MM.1S (cell line): ENCODE results near the gene LEAP2.

Source experiments
- DNase-seq: peaks from one replicate; pipeline ENCODE4 v3.0.0-alpha.2; 2015
- H2AFZ ChIP-seq: fragments of 300-600 bp; sonication (generic); 2 replicates; pipeline ENCODE4 v1.6.0; 2016; ENCODE audit warnings: antibody characterized with exemption, low read length
- H3F3A ChIP-seq: fragments of 300-600 bp; sonication (generic); 2 replicates; pipeline ENCODE4 v1.6.1; 2016; ENCODE audit warnings: mild to moderate bottlenecking, antibody characterized with exemption, low read length, moderate library complexity, mixed read lengths; ENCODE audit not compliant: insufficient read depth
- H3K27ac ChIP-seq: fragments of 300-600 bp; sonication (generic); 2 replicates; pipeline ENCODE4 v1.5.1; 2016; ENCODE audit warnings: mild to moderate bottlenecking, low read length
- H3K27me3 ChIP-seq: fragments of 300-600 bp; sonication (generic); replicated peaks from 2 replicates; pipeline ENCODE4 v1.6.0; 2016; ENCODE audit warnings: low read length; ENCODE audit not compliant: insufficient read depth
- H3K36me3 ChIP-seq: fragments of 300-600 bp; sonication (generic); replicated peaks from 2 replicates; pipeline ENCODE4 v1.6.1; 2016; ENCODE audit warnings: mild to moderate bottlenecking, low read length, mixed read lengths; ENCODE audit not compliant: insufficient read depth
- H3K4me1 ChIP-seq: fragments of 300-600 bp; sonication (generic); 2 replicates; pipeline ENCODE4 v1.6.1; 2016; ENCODE audit warnings: low read length, mixed read lengths
- H3K4me2 ChIP-seq: fragments of 300-600 bp; sonication (generic); 2 replicates; pipeline ENCODE4 v1.6.0; 2016; ENCODE audit warnings: low read depth, low read length
- H3K4me3 ChIP-seq: fragments of 300-600 bp; sonication (generic); 2 replicates; pipeline ENCODE4 v1.5.1; 2016; ENCODE audit warnings: low read length, mixed read lengths
- H3K79me2 ChIP-seq: fragments of 300-600 bp; sonication (generic); 2 replicates; pipeline ENCODE4 v1.6.1; 2016; ENCODE audit warnings: mixed run types, low read length, mixed read lengths
- H3K9ac ChIP-seq: fragments of 300-600 bp; sonication (generic); 2 replicates; pipeline ENCODE4 v1.6.1; 2016; ENCODE audit warnings: low read length, mixed read lengths
- H3K9me2 ChIP-seq: fragments of 300-600 bp; sonication (generic); replicated peaks from 2 replicates; pipeline ENCODE4 v1.6.1; 2016; ENCODE audit warnings: mild to moderate bottlenecking, low read length, mixed read lengths; ENCODE audit not compliant: insufficient read depth
- H3K9me3 ChIP-seq: fragments of 300-600 bp; sonication (generic); replicated peaks from 2 replicates; pipeline ENCODE4 v1.6.1; 2016; ENCODE audit warnings: mild to moderate bottlenecking, low read length, mixed read lengths; ENCODE audit not compliant: insufficient read depth
- H4K20me1 ChIP-seq: fragments of 300-600 bp; sonication (generic); 2 replicates; pipeline ENCODE4 v1.6.1; 2016; ENCODE audit warnings: mild to moderate bottlenecking, low read length, moderate library complexity, mixed read lengths; ENCODE audit not compliant: insufficient read depth
- CTCF ChIP-seq: fragments of 300-600 bp; sonication (generic); IDR thresholded peaks from 2 replicates; pipeline ENCODE4 v1.5.1; 2016; ENCODE audit warnings: antibody characterized with exemption, low read length, mixed read lengths
- EZH2 ChIP-seq: fragments of 300-600 bp; sonication (generic); optimal IDR thresholded peaks from 2 replicates; pipeline ENCODE3; 2017; ENCODE audit warnings: low read depth, mild to moderate bottlenecking, antibody characterized with exemption, low read length, mixed read lengths
- EZH2phosphoT487 ChIP-seq: fragments of 300-600 bp; sonication (generic); IDR thresholded peaks from 2 replicates; pipeline ENCODE4 v1.6.1; 2018; ENCODE audit warnings: antibody characterized with exemption, low read length

LEAP2 gene

GRCh38 chr5:132886064-132886823 lies 12.8 kb downstream of the LEAP2 start:
- no peaks in the 10 kb centered on the region for H3K4me1 ChIP-seq
- H4K20me1 ChIP-seq, result no peaks in the 10 kb centered on the region
- H3K36me3 ChIP-seq, result peaks cover 6% of the 10 kb centered on the region
- no peak for TF ChIP-seq EZH2
- TF ChIP-seq EZH2phosphoT487, result no peak
- no peak for TF ChIP-seq CTCF
- H3K9me3 ChIP-seq, result no peaks in the 10 kb centered on the region
- no peak for DNase-seq
- H3K4me3 ChIP-seq, result no peak overlapping the region
- no peaks in the 10 kb centered on the region for H3K27me3 ChIP-seq
- no peak overlapping the region for H3K27ac ChIP-seq
- H3K4me2 ChIP-seq, result no peak overlapping the region
- H3F3A ChIP-seq, result 0 out of 2 replicates have a peak, but pooled peaks cover 5% of the 10 kb centered on the region
- no peak overlapping the region for H2AFZ ChIP-seq
- no peak overlapping the region for H3K9ac ChIP-seq
- H3K9me2 ChIP-seq, result no peaks in the 10 kb centered on the region
- H3K79me2 ChIP-seq, result no peaks in the 10 kb centered on the region

GRCh38 chr5:132887283-132887682 lies 13.8 kb downstream of the LEAP2 start:
- no peak overlapping the region for H3K27ac ChIP-seq
- H3K4me3 ChIP-seq, result no peak overlapping the region
- no peaks in the 10 kb centered on the region for H3K9me2 ChIP-seq
- no peak overlapping the region for H2AFZ ChIP-seq
- no peak overlapping the region for H3K9ac ChIP-seq
- H3K4me2 ChIP-seq, result no peak overlapping the region
- no peak for TF ChIP-seq CTCF
- no peak for TF ChIP-seq EZH2
- no peak for TF ChIP-seq EZH2phosphoT487
- no peak for DNase-seq
- no peaks in the 10 kb centered on the region for H3K79me2 ChIP-seq
- H3K4me1 ChIP-seq, result no peaks in the 10 kb centered on the region
- no peaks in the 10 kb centered on the region for H4K20me1 ChIP-seq
- peaks cover 5% of the 10 kb centered on the region for H3K36me3 ChIP-seq
- H3F3A ChIP-seq, result 0 out of 2 replicates have a peak, but pooled peaks cover 5% of the 10 kb centered on the region
- no peaks in the 10 kb centered on the region for H3K9me3 ChIP-seq
- H3K27me3 ChIP-seq, result no peaks in the 10 kb centered on the region

GRCh38 chr5:132889501-132889900 lies 16.0 kb downstream of the LEAP2 start:
- Histone ChIP-seq H3K4me2 (no peak overlapping the region), H3K9me2 (no peaks in the 10 kb centered on the region), H3K4me3 (no peak overlapping the region), H3F3A (no peaks in the 10 kb centered on the region), H3K9me3 (no peaks in the 10 kb centered on the region), H4K20me1 (no peaks in the 10 kb centered on the region), H3K27ac (no peak overlapping the region), H3K4me1 (no peaks in the 10 kb centered on the region), H2AFZ (no peak overlapping the region), H3K9ac (no peak overlapping the region), H3K27me3 (no peaks in the 10 kb centered on the region), H3K36me3 (peaks cover 5% of the 10 kb centered on the region), H3K79me2 (no peaks in the 10 kb centered on the region)
- DNase-seq, result no peak
- TF ChIP-seq EZH2phosphoT487 (no peak), CTCF (no peak), EZH2 (no peak)
